Upper lobe of left lung (tissue), 4 donors: Measurements from ENCODE around the gene FGF21.
A peak's percentile ranks its signal among the peaks of the same experiment; 100 is the strongest.

Experiments
- CTCF ChIP-seq, 6 experiments: fragments of 450-650 bp in 4 of 6; fragments of 200-600 bp in 2 of 6; sonication (generic) in 2 of 6; IDR thresholded peaks; one replicate each; pipeline ENCODE4 v1.5.1; 2016 to 2019; ENCODE audit warnings: antibody characterized with exemption in 6 of 6
- POLR2AphosphoS5 ChIP-seq, 2 donors: sonication (generic); formaldehyde crosslinking; IDR thresholded peaks; one replicate each; pipeline ENCODE4 v1.5.1; 2017; ENCODE audit warnings: antibody characterized with exemption in 2 of 2

GRCh38 chr19:48713864-48714755 is 41.2 kb upstream of the FGF21 start:
- TF ChIP-seq POLR2AphosphoS5 (IDR thresholded peaks at IDR 0.05) (peak in 1 of 2 donors; percentile 42), CTCF (IDR thresholded peaks at IDR 0.05) (no peak)
